GM12873 (cell line): Measurements from ENCODE around the gene LHX4.

ENCODE experiments used
- CTCF ChIP-seq: IDR thresholded peaks from 2 replicates; pipeline ENCODE4 v1.5.1; 2012; ENCODE audit warnings: low read depth, mild to moderate bottlenecking, moderate library complexity, low read length, control low read depth; ENCODE audit not compliant: insufficient read depth; ENCODE audit errors: missing control alignments

Gene LHX4

GRCh38 chr1:180257028-180257386, 26.9 kb downstream of the LHX4 start:
- TF ChIP-seq CTCF, result no peak

- no peak for TF ChIP-seq CTCF
Observed at GRCh38 chr1:180257486-180257885, 27.4 kb downstream of the LHX4 start.

- TF ChIP-seq CTCF, result no peak
Observed at GRCh38 chr1:180258290-180258689, 28.2 kb downstream of the LHX4 start.

- no peak for TF ChIP-seq CTCF
Observed at GRCh38 chr1:180258935-180259334, 28.9 kb downstream of the LHX4 start.

- TF ChIP-seq CTCF, result no peak
Observed at GRCh38 chr1:180259431-180260338, 29.6 kb downstream of the LHX4 start.

- no peak for TF ChIP-seq CTCF
Observed at GRCh38 chr1:180260541-180260940, 30.5 kb downstream of the LHX4 start.

GRCh38 chr1:180261030-180261429, 31.0 kb downstream of the LHX4 start:
- no peak for TF ChIP-seq CTCF
